Anterior cingulate cortex (tissue), 58 donors: ENCODE measurements around the gene MLC1.

ENCODE experiments used
- DNase-seq, 58 donors: peaks; one replicate each; lab custom pipeline; 2025; lab: John Stamatoyannopoulos, UW

Gene MLC1

GRCh38 chr22:50061141-50061823 lies 23.9 kb downstream of the MLC1 start:
- no peak for DNase-seq

GRCh38 chr22:50060441-50061140 lies 24.6 kb downstream of the MLC1 start:
- no peak for DNase-seq

- DNase-seq = no peak
Observed at GRCh38 chr22:50059881-50060262, 25.4 kb downstream of the MLC1 start.

- peak in 2 of 58 donors; percentile 1 to 9 for DNase-seq
Observed at GRCh38 chr22:50058906-50059880, 26.0 kb downstream of the MLC1 start.

GRCh38 chr22:50058061-50058905 lies 26.9 kb downstream of the MLC1 start, which contains the start of gene TTLL8:
TTLL8 (minus strand) TSS chr22:50058298.
- DNase-seq = no peak

- DNase-seq = peak in 1 of 58 donors; percentile 25
Observed at GRCh38 chr22:50057278-50058060, 27.8 kb downstream of the MLC1 start.

GRCh38 chr22:50056214-50056972 lies 28.8 kb downstream of the MLC1 start:
- DNase-seq = no peak

GRCh38 chr22:50053861-50054260 lies 31.4 kb downstream of the MLC1 start:
- no peak for DNase-seq

GRCh38 chr22:50051930-50052329 lies 33.3 kb downstream of the MLC1 start:
- DNase-seq = no peak

- no peak for DNase-seq
Observed at GRCh38 chr22:50049299-50050195, 35.7 kb downstream of the MLC1 start.

- no peak for DNase-seq
Observed at GRCh38 chr22:50048836-50049235, 36.4 kb downstream of the MLC1 start.

GRCh38 chr22:50048061-50048765 lies 37.0 kb downstream of the MLC1 start:
- DNase-seq = no peak

GRCh38 chr22:50047346-50047745 lies 37.9 kb downstream of the MLC1 start:
- DNase-seq = no peak

GRCh38 chr22:50046481-50047245 lies 38.6 kb downstream of the MLC1 start:
- no peak for DNase-seq

GRCh38 chr22:50046019-50046415 lies 39.2 kb downstream of the MLC1 start:
- no peak for DNase-seq
